Measurements from ENCODE around the gene HOXD13. TPM values are rescaled to one million over a fixed set of nuclear protein-coding genes. Genes with fewer than 3 reads are reported as not detected.

HOXD13 gene
- total RNA-seq, 1 donor from 2014 or later, result not detected

- no peak for DNase-seq (ENCODE audit: low spot score)
- Mint-ChIP-seq H3K9me3 (ENCODE audit: unreplicated experiment) (no peaks in the 10 kb centered on the region), H3K4me1 (ENCODE audit: unreplicated experiment) (peaks cover 19% of the 10 kb centered on the region), H3K27ac (ENCODE audit: unreplicated experiment) (no peak overlapping the region), H3K27me3 (ENCODE audit: unreplicated experiment) (peaks cover 59% of the 10 kb centered on the region), H3K4me3 (ENCODE audit: unreplicated experiment) (no peak overlapping the region), H3K36me3 (ENCODE audit: low read depth, unreplicated experiment) (no peaks in the 10 kb centered on the region)
- no peak for TF ChIP-seq CTCF (IDR thresholded peaks at IDR 0.05; ENCODE audit: unreplicated experiment)
Observed at GRCh38 chr2:176103742-176104315, 11.3 kb downstream of the HOXD13 start.

GRCh38 chr2:176104316-176105077 is 12.0 kb downstream of the HOXD13 start:
- Mint-ChIP-seq H3K36me3 (ENCODE audit: low read depth, unreplicated experiment) (no peaks in the 10 kb centered on the region), H3K4me1 (ENCODE audit: unreplicated experiment) (peaks cover 21% of the 10 kb centered on the region), H3K27ac (ENCODE audit: unreplicated experiment) (no peak overlapping the region), H3K9me3 (ENCODE audit: unreplicated experiment) (no peaks in the 10 kb centered on the region), H3K27me3 (ENCODE audit: unreplicated experiment) (peaks cover 60% of the 10 kb centered on the region), H3K4me3 (ENCODE audit: unreplicated experiment) (no peak overlapping the region)
- no peak for DNase-seq (ENCODE audit: low spot score)
- no peak for TF ChIP-seq CTCF (IDR thresholded peaks at IDR 0.05; ENCODE audit: unreplicated experiment)

GRCh38 chr2:176105078-176105729 is 12.7 kb downstream of the HOXD13 start:
- peaks cover 65% of the 10 kb centered on the region for H3K27me3 Mint-ChIP-seq (ENCODE audit: unreplicated experiment)
- no peak overlapping the region for H3K27ac Mint-ChIP-seq (ENCODE audit: unreplicated experiment)
- no peak for DNase-seq (ENCODE audit: low spot score)
- peaks cover 20% of the 10 kb centered on the region for H3K4me1 Mint-ChIP-seq (ENCODE audit: unreplicated experiment)
- H3K9me3 Mint-ChIP-seq (ENCODE audit: unreplicated experiment), result no peaks in the 10 kb centered on the region
- H3K36me3 Mint-ChIP-seq (ENCODE audit: low read depth, unreplicated experiment), result no peaks in the 10 kb centered on the region
- no peak for TF ChIP-seq CTCF (IDR thresholded peaks at IDR 0.05; ENCODE audit: unreplicated experiment)
- H3K4me3 Mint-ChIP-seq (ENCODE audit: unreplicated experiment), result no peak overlapping the region

- Mint-ChIP-seq H3K4me3 (ENCODE audit: unreplicated experiment) (peak overlapping the region; percentile 57), H3K27ac (ENCODE audit: unreplicated experiment) (peak overlapping the region; percentile 76), H3K4me1 (ENCODE audit: unreplicated experiment) (peaks cover 20% of the 10 kb centered on the region), H3K36me3 (ENCODE audit: low read depth, unreplicated experiment) (no peaks in the 10 kb centered on the region), H3K9me3 (ENCODE audit: unreplicated experiment) (no peaks in the 10 kb centered on the region), H3K27me3 (ENCODE audit: unreplicated experiment) (peaks cover 57% of the 10 kb centered on the region)
- DNase-seq (ENCODE audit: low spot score), result no peak
- TF ChIP-seq CTCF (IDR thresholded peaks at IDR 0.05; ENCODE audit: unreplicated experiment), result no peak
Observed at GRCh38 chr2:176105730-176106580, 13.4 kb downstream of the HOXD13 start.

Data from endothelial cell (in vitro differentiated cells).